GM10847 (cell line): Measurements from ENCODE around the gene FAM227A.

Experiments used
- POLR2A ChIP-seq: IDR thresholded peaks from 2 replicates; pipeline ENCODE4 v1.6.1; 2011; ENCODE audit not compliant: insufficient read length; ENCODE audit errors: extremely low read depth

FAM227A gene

GRCh38 chr22:38656256-38657044 is at the start of gene FAM227A, which contains the start of gene CBY1:
Gene FAM227A (minus strand): TSS chr22:38656392. CDS start chr22:38650168, 6,224 bp downstream.
Gene CBY1 (plus strand): TSS chr22:38656638. CDS start chr22:38668055, 11,417 bp downstream.
- TF ChIP-seq POLR2A: peak; percentile 29

DNA sequence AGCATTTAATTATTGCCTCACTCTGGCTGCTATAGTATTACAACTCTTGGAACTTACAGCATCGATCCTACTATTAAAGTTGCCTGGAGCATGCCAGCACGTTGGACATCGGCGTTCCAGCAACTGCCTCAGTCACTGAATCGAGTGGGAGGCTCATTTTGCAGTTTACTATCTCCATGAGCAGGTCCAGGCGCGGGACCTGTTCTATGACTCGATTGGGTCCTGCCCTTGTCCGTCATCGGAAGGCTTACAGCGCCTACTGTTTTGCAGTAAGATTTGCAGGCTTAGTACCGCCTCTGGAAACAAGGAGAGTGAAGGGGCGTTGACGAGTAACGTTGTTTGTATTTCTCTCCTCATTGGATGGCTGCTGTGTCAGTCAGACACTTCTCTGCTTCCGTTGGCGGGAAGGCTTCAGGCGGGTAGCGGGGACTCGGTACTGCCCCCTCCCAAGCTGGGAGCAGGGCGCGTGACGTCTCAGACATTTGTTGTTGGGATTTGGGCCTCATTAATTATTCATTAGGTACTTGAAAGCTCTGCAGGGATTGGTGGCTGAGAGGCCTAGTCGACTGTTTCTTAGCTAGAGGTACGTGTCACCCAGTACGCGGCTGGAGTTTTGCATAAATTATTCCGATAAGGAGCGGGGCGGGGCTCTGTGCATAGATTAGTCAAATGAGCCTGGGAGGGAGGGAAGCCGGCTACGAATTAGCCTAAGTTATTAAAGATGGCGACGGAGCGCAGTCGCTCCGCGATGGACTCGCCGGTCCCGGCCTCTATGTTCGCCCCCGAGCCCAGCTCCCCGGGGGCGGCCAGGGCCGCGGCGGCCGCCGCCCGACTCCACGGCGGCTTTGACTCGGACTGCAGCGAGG is 49.3 kb upstream of the FAM227A start, which contains the start of gene GTPBP1:
GTPBP1 (plus strand) TSS at position 710 of the 866 bp plus-strand sequence; CDS start at position 722, 12 bp downstream.
- TF ChIP-seq POLR2A: peak; percentile 86

GRCh38 chr22:38704654-38705234 is 48.6 kb upstream of the FAM227A start:
- no peak for TF ChIP-seq POLR2A

DNA sequence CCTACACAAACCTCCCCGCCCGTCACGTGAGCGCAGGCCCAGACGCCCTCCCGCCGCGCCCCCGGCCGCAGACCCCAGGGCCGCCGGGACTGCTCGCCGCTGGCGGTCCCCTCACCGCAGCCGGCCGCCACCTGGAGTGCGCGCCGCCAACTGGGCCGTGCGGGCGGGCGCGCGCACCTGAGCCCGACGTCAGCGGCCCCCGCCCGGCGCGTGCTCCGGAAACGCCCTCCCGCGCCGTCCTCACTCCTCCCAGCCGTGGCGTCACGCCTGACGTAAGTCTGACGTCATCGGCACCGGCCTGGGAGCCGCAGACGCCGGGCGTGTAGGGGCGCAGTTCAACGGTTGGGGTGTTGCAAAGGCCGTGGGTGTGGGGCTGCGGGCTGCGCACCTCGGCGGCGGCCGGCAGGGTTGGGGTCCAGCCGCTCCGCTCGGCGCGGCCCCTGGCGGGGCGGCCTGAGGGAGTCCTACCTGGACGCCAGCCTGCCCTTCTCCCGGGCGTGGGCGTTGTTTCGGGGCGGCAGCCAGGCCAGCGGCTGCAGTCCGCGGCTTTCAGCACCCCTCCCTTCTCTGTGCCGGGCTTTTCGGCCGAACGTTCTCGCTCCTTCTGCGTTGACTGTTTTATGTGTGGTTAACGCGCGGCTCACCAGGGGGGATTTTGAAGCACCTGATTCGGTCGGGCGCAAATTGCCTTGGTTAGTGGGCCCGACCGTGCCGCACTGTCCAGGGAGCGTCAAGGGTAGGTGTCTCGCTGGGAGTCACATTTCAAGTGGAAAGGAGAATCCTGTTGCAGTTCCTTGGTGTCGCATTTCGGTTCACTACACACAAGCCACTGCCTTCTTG is 44.8 kb upstream of the FAM227A start, which contains the start of gene JOSD1:
JOSD1 (minus strand) TSS at position 155 of the 840 bp plus-strand sequence. CDS start 956 bp downstream, outside the sequence.
- peak; percentile 79 for TF ChIP-seq POLR2A

- no peak for TF ChIP-seq POLR2A
Measured at GRCh38 chr22:38700270-38700788, 44.1 kb upstream of the FAM227A start.

GRCh38 chr22:38699784-38700183 is 43.6 kb upstream of the FAM227A start:
- TF ChIP-seq POLR2A: no peak

DNA sequence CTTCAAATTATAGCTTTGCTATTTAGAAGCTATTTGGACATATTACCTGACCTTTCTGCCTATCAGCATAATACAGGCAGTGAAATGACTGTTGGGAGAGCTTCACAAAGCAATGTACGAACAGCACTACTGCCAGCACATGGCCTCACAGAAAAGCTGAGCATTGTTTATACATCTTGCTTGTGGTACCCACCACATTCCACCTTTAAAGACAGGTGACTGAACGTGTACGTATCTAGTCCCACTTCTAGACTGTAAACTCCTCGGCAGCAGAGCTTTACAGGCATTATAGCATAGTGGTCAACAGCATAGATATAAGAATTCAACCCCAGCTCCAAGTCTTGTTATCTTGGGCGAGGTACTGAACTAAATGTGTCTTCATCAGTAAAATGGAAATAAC is 43.0 kb upstream of the FAM227A start:
- TF ChIP-seq POLR2A: no peak

- no peak for TF ChIP-seq POLR2A
Measured at GRCh38 chr22:38698407-38699094, 42.4 kb upstream of the FAM227A start.

DNA sequence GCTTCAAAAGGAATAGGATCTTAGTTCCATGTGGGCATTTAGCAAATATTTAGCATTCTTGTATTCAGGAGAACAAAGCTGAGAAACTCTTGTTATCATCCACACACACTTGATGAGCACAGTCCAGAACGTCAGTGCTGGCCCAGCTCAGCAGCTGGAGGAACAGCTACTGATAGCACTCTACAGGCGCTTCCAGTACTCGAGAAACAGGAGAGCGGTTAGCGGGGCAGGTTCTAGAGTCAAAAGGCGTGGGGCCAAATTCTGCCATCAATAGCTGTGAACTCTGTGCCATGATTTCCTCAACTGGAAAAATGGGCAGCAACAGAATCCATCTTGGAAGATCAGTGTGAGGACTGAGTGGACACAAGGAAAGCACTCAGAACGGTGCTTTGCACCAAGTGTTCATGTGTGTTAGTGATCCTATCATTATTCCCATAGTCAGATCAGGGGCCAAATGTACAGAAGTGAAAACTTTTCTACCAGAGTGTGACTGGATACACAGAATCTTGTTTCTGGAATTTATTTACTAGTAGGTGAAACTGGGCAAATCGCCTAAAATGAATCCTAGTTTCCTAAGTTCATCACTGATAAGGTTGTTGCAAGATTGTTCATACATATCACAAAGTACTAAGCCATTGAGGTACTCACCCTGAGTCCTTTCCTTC is 41.4 kb upstream of the FAM227A start:
- TF ChIP-seq POLR2A: no peak

- no peak for TF ChIP-seq POLR2A
Measured at GRCh38 chr22:38696606-38697424, 40.6 kb upstream of the FAM227A start.

DNA sequence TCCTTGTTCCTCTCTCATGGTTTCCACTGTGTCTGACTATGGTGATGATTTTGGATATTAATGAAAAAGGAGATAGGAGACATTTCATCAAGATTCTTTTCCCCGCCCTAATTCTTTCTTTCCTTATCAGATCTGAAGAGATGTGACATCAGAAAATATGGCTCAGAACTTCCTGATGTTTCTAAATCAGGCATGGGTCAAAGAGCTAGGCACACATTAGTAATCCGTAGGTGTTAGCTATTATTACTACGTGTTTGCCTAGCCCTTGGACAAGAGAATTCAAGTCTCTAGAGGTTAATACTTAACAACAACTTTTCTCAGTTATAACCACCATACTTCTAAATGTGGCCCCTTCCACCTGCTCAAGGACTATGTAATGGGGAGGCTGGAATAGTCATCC is 38.7 kb upstream of the FAM227A start:
- no peak for TF ChIP-seq POLR2A

GRCh38 chr22:38694049-38694448 is 37.9 kb upstream of the FAM227A start:
- no peak for TF ChIP-seq POLR2A

- TF ChIP-seq POLR2A: no peak
Measured at GRCh38 chr22:38689651-38690050, 33.5 kb upstream of the FAM227A start.

GRCh38 chr22:38685761-38686160 is 29.6 kb upstream of the FAM227A start:
- TF ChIP-seq POLR2A: no peak
